WERI-Rb-1 (cell line): Measurements from ENCODE around the gene AQP2.

Experiments used
- DNase-seq: peaks from one replicate; pipeline ENCODE4 v3.0.0-alpha.2; 2020
- H3K27ac ChIP-seq: fragments of 250-450 bp; sonication (Bioruptor Pico); 2 replicates; pipeline ENCODE4 v1.5.1; 2020; ENCODE audit warnings: mild to moderate bottlenecking, moderate library complexity
- H3K27me3 ChIP-seq: fragments of 250-450 bp; sonication (Bioruptor Pico); 2 replicates; pipeline ENCODE4 v1.5.1; 2021; ENCODE audit warnings: mild to moderate bottlenecking, low read depth, moderate library complexity; ENCODE audit not compliant: insufficient read depth, severe bottlenecking
- H3K36me3 ChIP-seq: fragments of 250-450 bp; sonication (Bioruptor Pico); 2 replicates; pipeline ENCODE4 v1.5.1; 2020; ENCODE audit warnings: mild to moderate bottlenecking, moderate library complexity
- H3K4me3 ChIP-seq: 2 replicates; pipeline ENCODE4 v1.5.1; 2011; ENCODE audit warnings: low read depth, mild to moderate bottlenecking, control low read depth, low read length
- H3K9me3 ChIP-seq: fragments of 250-450 bp; sonication (Bioruptor Pico); 2 replicates; pipeline ENCODE4 v1.5.1; 2021; ENCODE audit warnings: mild to moderate bottlenecking, moderate library complexity; ENCODE audit not compliant: severe bottlenecking
- CTCF ChIP-seq: IDR thresholded peaks from 2 replicates; pipeline ENCODE4 v1.5.1; 2011; ENCODE audit warnings: low read depth, mild to moderate bottlenecking, control low read depth, inconsistent platforms, low read length

The AQP2 gene

DNA sequence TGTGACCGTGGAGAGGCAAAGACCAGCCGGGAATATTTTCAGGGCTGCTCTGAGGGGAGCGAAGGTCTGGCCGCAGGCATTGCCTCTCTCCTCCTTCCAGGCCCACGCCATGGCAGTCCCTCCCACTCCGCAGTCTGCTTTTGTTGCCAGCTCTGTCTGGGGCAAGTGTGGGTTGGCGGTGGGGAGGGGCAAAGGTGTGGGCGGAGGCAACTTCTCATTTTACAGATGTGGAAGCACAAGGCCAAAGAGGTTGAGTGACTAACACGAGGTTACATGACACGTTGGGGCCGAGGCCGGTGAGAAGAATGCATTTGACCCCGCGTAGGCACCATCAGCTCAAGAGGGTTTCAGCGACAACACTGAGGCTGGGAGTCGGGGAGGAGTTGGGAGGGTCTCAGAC lies 40.7 kb upstream of the AQP2 start:
- Histone ChIP-seq H3K4me3 (no peak overlapping the region), H3K36me3 (no peaks in the 10 kb centered on the region), H3K27me3 (no peaks in the 10 kb centered on the region), H3K27ac (no peak overlapping the region), H3K9me3 (no peaks in the 10 kb centered on the region)
- no peak for DNase-seq
- no peak for TF ChIP-seq CTCF

DNA sequence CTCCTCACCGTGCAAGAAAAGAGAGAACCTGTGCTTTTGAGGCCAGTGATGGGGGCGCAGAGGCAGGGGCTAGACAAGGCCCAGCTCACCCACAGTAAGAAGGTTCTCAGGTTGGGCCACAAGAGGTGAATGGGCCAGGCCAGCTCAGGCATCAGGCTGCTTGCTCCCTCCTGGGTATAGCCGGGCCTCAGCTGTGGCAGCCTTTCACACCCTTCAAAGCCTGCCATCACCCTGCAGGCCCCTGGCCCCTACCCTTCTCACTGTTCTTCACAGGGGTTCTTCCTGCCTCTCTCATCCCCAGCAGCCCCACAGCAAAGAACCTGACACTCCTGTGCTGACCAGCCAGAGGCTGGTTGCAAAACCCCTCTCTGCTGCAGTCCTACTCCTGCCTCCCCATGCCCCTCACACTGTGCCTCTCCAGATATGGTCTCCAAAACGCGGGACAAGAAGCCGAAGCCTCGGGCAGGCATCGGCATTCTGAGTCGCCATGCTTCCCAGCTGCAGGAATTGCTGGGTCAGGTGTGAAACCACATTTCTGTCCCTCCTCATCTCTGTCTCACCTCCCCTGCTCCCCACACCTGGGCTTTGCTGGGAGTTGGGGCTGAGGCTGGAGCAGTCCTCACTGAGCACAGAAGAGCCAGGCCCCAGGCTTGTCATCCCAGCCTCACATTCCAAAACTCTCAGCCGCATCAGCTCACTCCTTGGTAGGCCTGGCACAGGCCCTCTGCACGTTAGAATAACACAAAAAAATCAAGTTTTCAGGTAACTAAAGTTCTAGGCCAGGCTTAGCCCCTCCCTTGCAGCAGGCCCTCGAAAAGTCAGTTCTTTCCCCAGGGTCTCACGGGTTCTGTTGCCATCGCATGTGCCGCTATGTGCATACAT lies 40.0 kb upstream of the AQP2 start:
- H3K36me3 ChIP-seq = no peaks in the 10 kb centered on the region

DNA sequence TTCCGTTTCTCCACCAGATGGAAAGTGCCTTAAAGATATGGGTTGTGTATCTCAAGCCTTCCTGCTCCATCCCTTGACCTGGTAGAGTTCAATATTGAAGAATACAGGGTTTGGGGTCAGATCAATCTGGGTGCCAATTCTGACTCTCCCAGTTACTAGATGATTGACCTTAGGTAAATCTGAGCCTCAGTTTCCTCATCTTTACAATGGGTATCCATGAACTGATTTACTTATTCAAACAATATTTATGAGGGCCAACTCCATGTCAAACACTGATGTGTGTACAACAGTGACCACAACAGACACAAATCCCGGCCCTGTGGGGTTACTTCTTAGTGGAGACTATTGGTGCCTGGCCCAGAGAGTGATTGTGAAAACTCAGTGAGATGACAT lies 39.3 kb upstream of the AQP2 start:
- no peak for TF ChIP-seq CTCF
- no peaks in the 10 kb centered on the region for H3K27me3 ChIP-seq
- H3K4me3 ChIP-seq = no peak overlapping the region
- H3K27ac ChIP-seq = no peak overlapping the region
- no peak for DNase-seq
- no peaks in the 10 kb centered on the region for H3K36me3 ChIP-seq
- H3K9me3 ChIP-seq = no peaks in the 10 kb centered on the region

More for the DNA sequence above, 40.0 kb upstream of the AQP2 start:
- no peak for TF ChIP-seq CTCF
- no peaks in the 10 kb centered on the region for H3K27me3 ChIP-seq
- no peak overlapping the region for H3K4me3 ChIP-seq
- no peak for DNase-seq
- no peaks in the 10 kb centered on the region for H3K9me3 ChIP-seq
- H3K27ac ChIP-seq = no peak overlapping the region

DNA sequence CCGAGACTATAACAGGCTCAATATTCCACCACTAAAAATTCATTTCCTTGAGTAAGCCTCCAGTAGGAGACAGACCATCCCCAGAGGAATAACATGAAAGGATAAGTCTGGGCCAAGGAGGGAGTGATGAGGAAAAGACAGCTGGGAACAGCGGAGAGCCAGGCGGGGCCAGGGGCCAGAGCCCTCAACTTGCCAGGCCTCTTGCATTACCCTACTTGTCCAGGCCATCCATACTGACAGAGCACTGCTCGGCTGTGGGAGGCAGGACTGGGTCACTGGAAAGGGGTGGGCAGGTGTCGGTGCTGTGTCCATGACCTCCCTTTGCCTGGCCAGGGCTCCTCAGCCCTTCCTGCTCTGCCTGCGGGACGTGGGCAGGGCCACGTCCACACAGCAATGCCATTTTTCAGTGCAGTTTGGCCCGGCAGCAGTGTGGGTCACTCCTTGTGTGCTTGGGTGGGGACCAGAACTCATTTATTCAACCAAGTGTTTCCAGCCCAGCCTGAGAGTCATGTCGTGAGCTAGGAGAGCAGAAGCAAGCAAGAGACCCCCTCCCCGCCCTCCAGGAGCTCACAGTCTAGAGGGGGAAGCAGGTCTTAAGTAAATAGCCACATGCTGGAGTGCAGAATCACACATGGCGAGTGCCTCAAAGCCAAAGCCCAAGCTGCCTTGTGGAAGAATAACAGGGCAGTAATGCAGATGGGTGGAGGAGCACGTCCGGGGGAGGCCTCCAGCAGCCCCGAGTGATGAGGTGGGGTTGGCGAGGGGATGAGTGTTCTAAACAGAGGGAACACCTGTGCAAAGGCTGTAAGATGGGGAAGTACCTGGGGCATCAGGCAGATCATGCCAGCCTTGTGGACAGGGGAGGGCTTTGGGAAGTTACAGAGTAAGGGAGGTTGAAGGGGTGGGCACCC lies 37.9 kb upstream of the AQP2 start:
- H3K27ac ChIP-seq = no peak overlapping the region
- DNase-seq = no peak
- H3K27me3 ChIP-seq = no peaks in the 10 kb centered on the region
- no peaks in the 10 kb centered on the region for H3K36me3 ChIP-seq
- TF ChIP-seq CTCF = no peak
- H3K9me3 ChIP-seq = no peaks in the 10 kb centered on the region
- H3K4me3 ChIP-seq = no peak overlapping the region

- Histone ChIP-seq H3K27me3 (no peaks in the 10 kb centered on the region), H3K9me3 (no peaks in the 10 kb centered on the region), H3K27ac (peak overlapping the region; percentile 79), H3K36me3 (no peaks in the 10 kb centered on the region), H3K4me3 (no peak overlapping the region)
- no peak for DNase-seq
- no peak for TF ChIP-seq CTCF
These were observed 34.2 kb upstream of the AQP2 start for GRCh38 chr12:49916129-49916919.
